SH-SY5Y (cell line): Measurements from ENCODE around the gene TSSK6.

ENCODE experiments used
- GATA2 ChIP-seq: IDR thresholded peaks from 2 replicates; pipeline ENCODE4 v1.6.1; 2011; ENCODE audit warnings: mild to moderate bottlenecking, low read depth, low read length
- GATA3 ChIP-seq: IDR thresholded peaks from 2 replicates; pipeline ENCODE4 v1.6.1; 2011; ENCODE audit warnings: low read depth, mild to moderate bottlenecking, low read length, moderate library complexity

GRCh38 chr19:19534556-19535265 is 19.4 kb upstream of the TSSK6 start:
- TF ChIP-seq GATA2 (no peak), GATA3 (no peak)
